Fibroblast of lung (primary cell): ENCODE results near the gene NHLRC2.

Experiments
- CTCF ChIP-seq, 2 donors: IDR thresholded peaks in 1 of 2; conservative IDR thresholded peaks in 1 of 2; 1 replicate in 1 of 2; 2 replicates in 1 of 2; pipeline ENCODE4 v1.5.1; 2011 to 2012; ENCODE audit warnings: low read length in 2 of 2, control low read depth in 1 of 2, inconsistent platforms in 1 of 2, low read depth in 1 of 2, mild to moderate bottlenecking in 1 of 2
- EZH2 ChIP-seq: IDR thresholded peaks from 2 replicates; pipeline ENCODE4 v1.5.1; 2012; ENCODE audit warnings: low read length, control low read depth, mild to moderate bottlenecking; ENCODE audit errors: missing control alignments

- TF ChIP-seq CTCF (conservative IDR thresholded peaks at IDR 0.05 in 1 of 2, IDR thresholded peaks at IDR 0.05 in 1 of 2; ENCODE audit: low read depth in 1 of 2, low read length in 2 of 2) (no peak), EZH2 (no peak)
These were observed 10.4 kb upstream of the NHLRC2 start for GRCh38 chr10:113843972-113844485.
